HepG2 (cell line): ENCODE measurements around the gene CABP4. TPM values are rescaled to one million over a fixed set of nuclear protein-coding genes. Genes with fewer than 3 reads are reported as not detected.

ENCODE experiments used
- ATF7 ChIP-seq, 2 experiments: fragments of 450-650 bp in 1 of 2; sonication (generic) in 1 of 2; formaldehyde crosslinking in 1 of 2; IDR thresholded peaks; 2 replicates each; pipeline versions ENCODE4 v1.4.0 to v1.6.1; 2016 to 2020; ENCODE audit warnings: antibody characterized with exemption in 1 of 2, mild to moderate bottlenecking in 1 of 2, missing genetic modification reagents in 1 of 2
- CBFB ChIP-seq: sonication (generic); formaldehyde crosslinking; IDR thresholded peaks from 2 replicates; pipeline ENCODE4 v1.4.0; 2020; ENCODE audit warnings: missing genetic modification reagents
- ELF1 ChIP-seq: sonication (generic); formaldehyde crosslinking; IDR thresholded peaks from 2 replicates; pipeline ENCODE4 v1.4.0; 2020; ENCODE audit warnings: missing genetic modification reagents
- ETV5 ChIP-seq: IDR thresholded peaks from 2 replicates; pipeline ENCODE4 v1.6.1; 2018; ENCODE audit warnings: missing biosample characterization, missing genetic modification reagents, inconsistent platforms, borderline replicate concordance
- FOSL2 ChIP-seq: sonication (generic); formaldehyde crosslinking; IDR thresholded peaks from 2 replicates; pipeline ENCODE4 v1.4.0; 2020; ENCODE audit warnings: missing genetic modification reagents
- HDAC2 ChIP-seq: sonication (generic); formaldehyde crosslinking; IDR thresholded peaks from 2 replicates; pipeline ENCODE4 v1.4.0; 2020; ENCODE audit warnings: missing genetic modification reagents
- KMT2A ChIP-seq: sonication (generic); formaldehyde crosslinking; IDR thresholded peaks from 2 replicates; pipeline ENCODE4 v1.4.0; 2020; ENCODE audit warnings: missing genetic modification reagents
- MED1 ChIP-seq: sonication (generic); formaldehyde crosslinking; IDR thresholded peaks from 2 replicates; pipeline ENCODE4 v1.4.0; 2020; ENCODE audit warnings: missing genetic modification reagents
- SAFB2 ChIP-seq: sonication (generic); formaldehyde crosslinking; IDR thresholded peaks from 2 replicates; pipeline ENCODE4 v1.5.1; 2020; ENCODE audit warnings: missing genetic modification reagents, low read depth, mild to moderate bottlenecking, borderline replicate concordance
- SRSF1 ChIP-seq: fragments of 200-400 bp; formaldehyde crosslinking; optimal IDR thresholded peaks from 2 replicates; pipeline ENCODE3; 2017; ENCODE audit warnings: mild to moderate bottlenecking, low read depth, low read length, moderate library complexity
- U2AF2 ChIP-seq: fragments of 200-400 bp; formaldehyde crosslinking; IDR thresholded peaks from 2 replicates; pipeline ENCODE4 v1.6.1; 2017; ENCODE audit warnings: low read depth, mild to moderate bottlenecking, low read length
- YEATS2 ChIP-seq: sonication (generic); formaldehyde crosslinking; IDR thresholded peaks from 2 replicates; pipeline ENCODE4 v1.4.0; 2020; ENCODE audit warnings: missing genetic modification reagents, borderline replicate concordance
- ZBTB21 ChIP-seq: sonication (generic); formaldehyde crosslinking; IDR thresholded peaks from 2 replicates; pipeline ENCODE4 v1.4.0; 2020; ENCODE audit warnings: missing genetic modification reagents
- ZMYM4 ChIP-seq: sonication (generic); formaldehyde crosslinking; IDR thresholded peaks from 2 replicates; pipeline ENCODE4 v1.8.1; 2023; ENCODE audit warnings: mild to moderate bottlenecking, missing genetic modification reagents
- ZNF431 ChIP-seq: sonication (generic); formaldehyde crosslinking; IDR thresholded peaks from 2 replicates; pipeline ENCODE4 v1.9.0; 2022; ENCODE audit warnings: missing genetic modification reagents, low read depth, mild to moderate bottlenecking, borderline replicate concordance
- ZNF556 ChIP-seq: sonication (generic); formaldehyde crosslinking; IDR thresholded peaks from 2 replicates; pipeline ENCODE4 v1.4.0; 2020; ENCODE audit warnings: mild to moderate bottlenecking, missing genetic modification reagents, borderline replicate concordance
- ZNF569 ChIP-seq: sonication (generic); formaldehyde crosslinking; IDR thresholded peaks from 2 replicates; pipeline ENCODE4 v1.5.0; 2020; ENCODE audit warnings: mild to moderate bottlenecking, missing genetic modification reagents, moderate library complexity, borderline replicate concordance
- ZNF607 ChIP-seq: sonication (generic); formaldehyde crosslinking; IDR thresholded peaks from 2 replicates; pipeline ENCODE4 v1.5.1; 2020; ENCODE audit warnings: missing genetic modification reagents, mild to moderate bottlenecking, borderline replicate concordance
- polyA plus RNA-seq, 8 experiments: library from polyadenylated mRNA; depleted of rRNA in 3 of 8; stranded (reverse) in 7 of 8; unstranded in 1 of 8; fragments of >200 nt; fragmentation: Illumina TruSeq in 4 of 8; extraction: Trizol in 4 of 8; gene quantifications; 2 replicates each; pipeline versions ENCODE4 v1.2.1 to v1.2.3, GENCODE V29; 2011 to 2016; ENCODE audit warnings: low read depth in 4 of 8, missing spikeins in 1 of 8, mixed read lengths in 1 of 8; ENCODE audit not compliant: insufficient read depth in 1 of 8
- total RNA-seq, 5 experiments: library from RNA; depleted of rRNA; stranded (reverse); fragments of >200 nt; fragmentation: Illumina TruSeq; extraction: Trizol; gene quantifications; 2 replicates each; pipeline ENCODE4 v1.2.3, GENCODE V29; 2016; ENCODE audit warnings: low read depth in 1 of 5
- TF ChIP-seq, protein P1 (sequence below): IDR thresholded peaks from 2 replicates; pipeline ENCODE4 v1.6.1; 2016
- TF ChIP-seq, protein P2 (sequence below): sonication (generic); formaldehyde crosslinking; IDR thresholded peaks from 2 replicates; pipeline ENCODE4 v1.9.0; 2021; ENCODE audit warnings: missing genetic modification reagents, borderline replicate concordance
- TF ChIP-seq, protein P3 (sequence below), 2 experiments: fragments of 450-650 bp in 1 of 2; sonication (generic) in 1 of 2; formaldehyde crosslinking; IDR thresholded peaks; 2 replicates each; pipeline versions ENCODE4 v1.5.0 to v1.8.0; 2020 to 2022; ENCODE audit warnings: mild to moderate bottlenecking in 1 of 2, missing genetic modification reagents in 1 of 2
- TF ChIP-seq, protein P4 (sequence below): sonication (generic); formaldehyde crosslinking; IDR thresholded peaks from 2 replicates; pipeline ENCODE4 v1.4.0; 2020; ENCODE audit warnings: missing genetic modification reagents

The CABP4 gene
- total and polyA plus RNA-seq, 2 of the 13 experiments (the other 11 are each of a cell fraction or from before 2014, with no cell fraction given), result not detected

DNA sequence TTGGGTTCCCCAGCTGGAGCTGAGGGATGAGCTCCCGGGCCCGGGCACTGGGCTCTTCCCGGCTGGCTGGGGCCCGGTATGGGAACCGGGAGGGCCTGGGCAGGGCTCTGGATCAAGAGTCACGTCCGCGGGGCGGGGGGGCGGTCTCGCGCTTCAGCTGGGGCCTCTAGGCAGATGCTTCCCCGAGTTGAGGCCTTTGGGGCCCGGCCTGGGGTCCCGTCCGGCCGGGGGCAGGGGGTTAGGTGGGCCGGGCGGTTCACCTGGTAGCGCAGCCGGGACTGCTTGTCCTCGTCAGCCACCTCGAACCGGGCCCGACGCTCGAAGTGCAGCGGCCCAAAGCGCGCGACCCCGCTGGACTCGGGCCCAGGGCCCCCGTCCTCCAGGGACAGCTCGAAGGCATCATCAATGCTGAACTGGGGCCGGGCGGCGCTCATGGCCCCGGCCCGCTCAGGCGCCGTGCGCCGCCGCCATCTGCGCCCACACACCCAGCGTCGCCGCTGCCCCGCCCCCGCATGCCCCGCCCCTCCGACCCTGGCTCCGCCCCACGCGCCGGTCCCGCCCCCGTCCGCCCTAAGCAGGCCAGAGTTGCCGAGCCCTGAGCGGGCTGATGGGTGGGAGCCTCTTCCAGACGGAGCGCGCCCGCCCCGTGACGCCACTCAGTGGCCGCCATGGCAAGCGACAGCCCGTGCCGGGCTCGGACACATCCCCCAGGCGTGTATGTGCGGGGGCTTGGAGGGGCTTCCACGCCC is 13.8 kb downstream of the CABP4 start, which contains the start of gene TMEM134 (continued):
- TF ChIP-seq, protein P1, sequence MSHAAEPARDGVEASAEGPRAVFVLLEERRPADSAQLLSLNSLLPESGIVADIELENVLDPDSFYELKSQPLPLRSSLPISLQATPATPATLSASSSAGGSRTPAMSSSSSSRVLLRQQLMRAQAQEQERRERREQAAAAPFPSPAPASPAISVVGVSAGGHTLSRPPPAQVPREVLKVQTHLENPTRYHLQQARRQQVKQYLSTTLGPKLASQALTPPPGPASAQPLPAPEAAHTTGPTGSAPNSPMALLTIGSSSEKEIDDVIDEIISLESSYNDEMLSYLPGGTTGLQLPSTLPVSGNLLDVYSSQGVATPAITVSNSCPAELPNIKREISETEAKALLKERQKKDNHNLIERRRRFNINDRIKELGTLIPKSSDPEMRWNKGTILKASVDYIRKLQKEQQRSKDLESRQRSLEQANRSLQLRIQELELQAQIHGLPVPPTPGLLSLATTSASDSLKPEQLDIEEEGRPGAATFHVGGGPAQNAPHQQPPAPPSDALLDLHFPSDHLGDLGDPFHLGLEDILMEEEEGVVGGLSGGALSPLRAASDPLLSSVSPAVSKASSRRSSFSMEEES (CRISPR knock-in tag), result peak; percentile 67; the same call in 1 of the 2 replicates
- TF ChIP-seq ZNF556 (CRISPR knock-in tag), result peak; percentile 77; the same call in 1 of the 2 replicates
- peak; percentile 74 for TF ChIP-seq SRSF1
- peak; percentile 69; the same call in 1 of the 2 replicates for TF ChIP-seq ZNF431 (CRISPR knock-in tag)
- TF ChIP-seq, protein P2, sequence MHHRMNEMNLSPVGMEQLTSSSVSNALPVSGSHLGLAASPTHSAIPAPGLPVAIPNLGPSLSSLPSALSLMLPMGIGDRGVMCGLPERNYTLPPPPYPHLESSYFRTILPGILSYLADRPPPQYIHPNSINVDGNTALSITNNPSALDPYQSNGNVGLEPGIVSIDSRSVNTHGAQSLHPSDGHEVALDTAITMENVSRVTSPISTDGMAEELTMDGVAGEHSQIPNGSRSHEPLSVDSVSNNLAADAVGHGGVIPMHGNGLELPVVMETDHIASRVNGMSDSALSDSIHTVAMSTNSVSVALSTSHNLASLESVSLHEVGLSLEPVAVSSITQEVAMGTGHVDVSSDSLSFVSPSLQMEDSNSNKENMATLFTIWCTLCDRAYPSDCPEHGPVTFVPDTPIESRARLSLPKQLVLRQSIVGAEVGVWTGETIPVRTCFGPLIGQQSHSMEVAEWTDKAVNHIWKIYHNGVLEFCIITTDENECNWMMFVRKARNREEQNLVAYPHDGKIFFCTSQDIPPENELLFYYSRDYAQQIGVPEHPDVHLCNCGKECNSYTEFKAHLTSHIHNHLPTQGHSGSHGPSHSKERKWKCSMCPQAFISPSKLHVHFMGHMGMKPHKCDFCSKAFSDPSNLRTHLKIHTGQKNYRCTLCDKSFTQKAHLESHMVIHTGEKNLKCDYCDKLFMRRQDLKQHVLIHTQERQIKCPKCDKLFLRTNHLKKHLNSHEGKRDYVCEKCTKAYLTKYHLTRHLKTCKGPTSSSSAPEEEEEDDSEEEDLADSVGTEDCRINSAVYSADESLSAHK, result no peak
- TF ChIP-seq ETV5 (CRISPR knock-in tag), result peak; percentile 28; the same call in 1 of the 2 replicates
- TF ChIP-seq ZBTB21 (CRISPR knock-in tag), result peak; percentile 47; the same call in 1 of the 2 replicates
- peak; percentile 66; the same call in 1 of the 2 replicates for TF ChIP-seq YEATS2 (CRISPR knock-in tag)
- no peak for TF ChIP-seq ZNF569
- TF ChIP-seq ZNF607 (CRISPR knock-in tag), result 0 out of 2 replicates have a peak, but pooled peaks have one; percentile 40
- TF ChIP-seq MED1 (CRISPR knock-in tag), result peak; percentile 67
- no peak for TF ChIP-seq ATF7 (IDR thresholded peaks at IDR 0.05)
- 0 out of 2 replicates have a peak, but pooled peaks have one; percentile 14 for TF ChIP-seq ATF7 (CRISPR knock-in tag; IDR thresholded peaks at IDR 0.05)
- peak; percentile 19; the same call in 1 of the 2 replicates for TF ChIP-seq KMT2A
- peak; percentile 41; the same call in 1 of the 2 replicates for TF ChIP-seq HDAC2
- TF ChIP-seq, protein P3, sequence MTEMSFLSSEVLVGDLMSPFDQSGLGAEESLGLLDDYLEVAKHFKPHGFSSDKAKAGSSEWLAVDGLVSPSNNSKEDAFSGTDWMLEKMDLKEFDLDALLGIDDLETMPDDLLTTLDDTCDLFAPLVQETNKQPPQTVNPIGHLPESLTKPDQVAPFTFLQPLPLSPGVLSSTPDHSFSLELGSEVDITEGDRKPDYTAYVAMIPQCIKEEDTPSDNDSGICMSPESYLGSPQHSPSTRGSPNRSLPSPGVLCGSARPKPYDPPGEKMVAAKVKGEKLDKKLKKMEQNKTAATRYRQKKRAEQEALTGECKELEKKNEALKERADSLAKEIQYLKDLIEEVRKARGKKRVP (CRISPR knock-in tag; IDR thresholded peaks at IDR 0.05), result peak in 1 of 2 experiments; percentile 43; a peak in 1 of 4 replicates
- TF ChIP-seq CBFB, result peak; percentile 85
- peak; percentile 38 for TF ChIP-seq FOSL2 (CRISPR knock-in tag)
- TF ChIP-seq, protein P4, sequence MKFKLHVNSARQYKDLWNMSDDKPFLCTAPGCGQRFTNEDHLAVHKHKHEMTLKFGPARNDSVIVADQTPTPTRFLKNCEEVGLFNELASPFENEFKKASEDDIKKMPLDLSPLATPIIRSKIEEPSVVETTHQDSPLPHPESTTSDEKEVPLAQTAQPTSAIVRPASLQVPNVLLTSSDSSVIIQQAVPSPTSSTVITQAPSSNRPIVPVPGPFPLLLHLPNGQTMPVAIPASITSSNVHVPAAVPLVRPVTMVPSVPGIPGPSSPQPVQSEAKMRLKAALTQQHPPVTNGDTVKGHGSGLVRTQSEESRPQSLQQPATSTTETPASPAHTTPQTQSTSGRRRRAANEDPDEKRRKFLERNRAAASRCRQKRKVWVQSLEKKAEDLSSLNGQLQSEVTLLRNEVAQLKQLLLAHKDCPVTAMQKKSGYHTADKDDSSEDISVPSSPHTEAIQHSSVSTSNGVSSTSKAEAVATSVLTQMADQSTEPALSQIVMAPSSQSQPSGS, result peak; percentile 49; the same call in 1 of the 2 replicates
- TF ChIP-seq ELF1 (CRISPR knock-in tag), result peak; percentile 25; the same call in 1 of the 2 replicates
- TF ChIP-seq ZMYM4 (CRISPR knock-in tag), result peak; percentile 55; the same call in 1 of the 2 replicates
- peak; percentile 73; the same call in 1 of the 2 replicates for TF ChIP-seq SAFB2 (CRISPR knock-in tag)
- TF ChIP-seq U2AF2, result no peak
